ENCODE measurements around the gene INSR. TPM values are rescaled to one million over a fixed set of nuclear protein-coding genes. Genes with fewer than 3 reads are reported as not detected.

The INSR gene
- total RNA-seq, 1 experiment from 2014 or later: 35.9 TPM

DNA sequence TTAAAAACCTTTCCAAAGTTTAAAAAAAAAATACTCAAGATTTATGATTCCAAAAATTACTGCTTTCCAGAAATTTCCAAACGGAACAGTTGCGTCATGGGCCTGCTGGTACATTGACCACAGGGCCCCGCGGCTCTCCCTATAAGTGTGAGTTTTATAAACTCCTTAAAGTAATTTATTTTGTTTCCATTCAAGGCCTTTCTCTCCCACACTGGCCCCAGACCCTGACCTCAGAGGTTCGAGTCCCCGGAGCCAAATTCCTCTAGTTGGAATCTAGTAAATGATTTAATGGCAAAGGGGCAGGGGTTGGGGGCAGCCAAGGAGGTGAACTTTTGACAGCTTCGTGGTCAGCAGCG lies 97.5 kb downstream of the INSR start:
- CTCF ChIA-PET: interaction anchor here (0.6 to 1.0 kb wide), 4 partner anchors 9 to 97 kb away, joined by 3 to 7 read pairs (median 4); partner anchors contain the start of gene INSR
- Mint-ChIP-seq H3K27me3 (ENCODE audit: low read depth) (no peaks in the 10 kb centered on the region), H3K36me3 (no peaks in the 10 kb centered on the region), H3K4me1 (peaks cover 16% of the 10 kb centered on the region), H3K9me3 (no peaks in the 10 kb centered on the region), H3K27ac (peak overlapping the region; percentile 95; the same call in 1 of the 2 replicates), H3K4me3 (peak overlapping the region; percentile 72)
- no peak for TF ChIP-seq NFYB (CRISPR knock-in tag; conservative IDR thresholded peaks at IDR 0.05; ENCODE audit: low read depth)
- no peak for TF ChIP-seq GTF2I (CRISPR knock-in tag; conservative IDR thresholded peaks at IDR 0.05)
- TF ChIP-seq TEAD1 (CRISPR knock-in tag; IDR thresholded peaks at IDR 0.05): no peak
- TF ChIP-seq TEAD4 (CRISPR knock-in tag; IDR thresholded peaks at IDR 0.05): no peak
- no peak for TF ChIP-seq ZNF219 (CRISPR knock-in tag; IDR thresholded peaks at IDR 0.05; ENCODE audit: borderline replicate concordance)
- no peak for TF ChIP-seq SMAD4 (CRISPR knock-in tag; IDR thresholded peaks at IDR 0.05)
- TF ChIP-seq, protein P1, sequence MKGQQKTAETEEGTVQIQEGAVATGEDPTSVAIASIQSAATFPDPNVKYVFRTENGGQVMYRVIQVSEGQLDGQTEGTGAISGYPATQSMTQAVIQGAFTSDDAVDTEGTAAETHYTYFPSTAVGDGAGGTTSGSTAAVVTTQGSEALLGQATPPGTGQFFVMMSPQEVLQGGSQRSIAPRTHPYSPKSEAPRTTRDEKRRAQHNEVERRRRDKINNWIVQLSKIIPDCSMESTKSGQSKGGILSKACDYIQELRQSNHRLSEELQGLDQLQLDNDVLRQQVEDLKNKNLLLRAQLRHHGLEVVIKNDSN (CRISPR knock-in tag; IDR thresholded peaks at IDR 0.05): no peak
- TF ChIP-seq MYBL2 (CRISPR knock-in tag; IDR thresholded peaks at IDR 0.05): no peak
- no peak for TF ChIP-seq FOXK1 (CRISPR knock-in tag; IDR thresholded peaks at IDR 0.05)
- no peak for TF ChIP-seq TP53 (CRISPR knock-in tag; IDR thresholded peaks at IDR 0.05)
- no peak for TF ChIP-seq MXD4 (CRISPR knock-in tag; IDR thresholded peaks at IDR 0.05; ENCODE audit: borderline replicate concordance)
- no peak for TF ChIP-seq ZNF121 (CRISPR knock-in tag; IDR thresholded peaks at IDR 0.05)
- TF ChIP-seq, protein P2, sequence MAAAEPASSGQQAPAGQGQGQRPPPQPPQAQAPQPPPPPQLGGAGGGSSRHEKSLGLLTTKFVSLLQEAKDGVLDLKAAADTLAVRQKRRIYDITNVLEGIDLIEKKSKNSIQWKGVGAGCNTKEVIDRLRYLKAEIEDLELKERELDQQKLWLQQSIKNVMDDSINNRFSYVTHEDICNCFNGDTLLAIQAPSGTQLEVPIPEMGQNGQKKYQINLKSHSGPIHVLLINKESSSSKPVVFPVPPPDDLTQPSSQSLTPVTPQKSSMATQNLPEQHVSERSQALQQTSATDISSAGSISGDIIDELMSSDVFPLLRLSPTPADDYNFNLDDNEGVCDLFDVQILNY (CRISPR knock-in tag; IDR thresholded peaks at IDR 0.05): no peak
- no peak for ATAC-seq
- DNase-seq (ENCODE audit: low spot score): no peak
- POLR2A ChIA-PET: interaction anchor here (2.2 kb wide), 1 partner anchor 97 kb away, joined by 7 read pairs; the partner anchor contains the start of gene INSR

DNA sequence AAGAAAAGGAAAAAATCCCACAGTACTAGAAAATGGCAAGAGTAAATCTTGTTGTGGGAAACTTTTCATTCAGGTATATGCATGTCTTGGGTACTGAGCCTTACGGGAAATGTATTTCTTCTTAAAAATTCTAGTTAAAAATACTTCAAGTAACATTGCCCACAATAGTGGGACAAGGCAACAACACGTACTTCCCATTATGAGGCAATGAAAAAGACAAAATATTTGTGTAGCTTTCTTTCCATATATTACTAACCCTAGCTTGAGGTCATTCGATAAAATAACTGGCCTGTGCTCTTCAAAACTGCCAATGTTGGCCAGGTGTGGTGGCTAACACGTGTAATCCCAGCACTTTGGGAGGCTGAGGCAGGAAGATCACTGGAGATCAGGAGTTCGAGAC lies 99.2 kb downstream of the INSR start:
- H3K36me3 Mint-ChIP-seq: no peaks in the 10 kb centered on the region
- DNase-seq (ENCODE audit: low spot score) (no peak), ATAC-seq (no peak)
- TF ChIP-seq TP53 (CRISPR knock-in tag; IDR thresholded peaks at IDR 0.05) (no peak), CREM (CRISPR knock-in tag; IDR thresholded peaks at IDR 0.05) (no peak)
- TF ChIP-seq, protein P3, sequence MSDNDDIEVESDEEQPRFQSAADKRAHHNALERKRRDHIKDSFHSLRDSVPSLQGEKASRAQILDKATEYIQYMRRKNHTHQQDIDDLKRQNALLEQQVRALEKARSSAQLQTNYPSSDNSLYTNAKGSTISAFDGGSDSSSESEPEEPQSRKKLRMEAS (CRISPR knock-in tag; IDR thresholded peaks at IDR 0.05): no peak
- POLR2A ChIA-PET: no interaction called here
- CTCF ChIA-PET: interaction anchor here (0.7 kb wide), 1 partner anchor 30 kb away, joined by 3 read pairs; no protein-coding TSS in a partner anchor
- H3K9me3 Mint-ChIP-seq: no peaks in the 10 kb centered on the region
- H3K27ac Mint-ChIP-seq: no peak overlapping the region
- H3K4me1 Mint-ChIP-seq: peaks cover 14% of the 10 kb centered on the region
- no peak overlapping the region for H3K4me3 Mint-ChIP-seq
- H3K27me3 Mint-ChIP-seq (ENCODE audit: low read depth): no peaks in the 10 kb centered on the region

DNA sequence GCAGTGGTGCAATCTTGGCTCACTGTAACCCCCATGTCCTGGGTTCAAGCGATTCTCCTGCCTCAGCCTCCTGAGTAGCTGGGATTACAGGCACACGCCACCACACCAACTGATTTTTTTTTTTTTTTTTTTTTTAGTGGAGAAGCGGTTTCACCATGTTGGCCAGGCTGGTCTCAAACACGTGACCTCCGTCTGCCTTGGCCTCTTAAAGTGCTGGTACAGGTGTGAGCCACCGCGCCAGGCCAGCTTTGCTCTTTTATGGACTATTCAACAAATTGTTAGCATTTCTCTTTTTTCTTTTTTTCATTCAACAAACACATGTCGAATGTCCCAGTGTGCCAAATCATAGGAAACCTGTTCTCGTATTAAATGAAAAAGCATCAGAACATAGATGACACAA lies 99.6 kb downstream of the INSR start:
- Mint-ChIP-seq H3K4me1 (peaks cover 10% of the 10 kb centered on the region), H3K27me3 (ENCODE audit: low read depth) (no peaks in the 10 kb centered on the region), H3K27ac (no peak overlapping the region), H3K9me3 (no peaks in the 10 kb centered on the region), H3K36me3 (no peaks in the 10 kb centered on the region), H3K4me3 (no peak overlapping the region)
- ATAC-seq (no peak), DNase-seq (ENCODE audit: low spot score) (no peak)
- ChIA-PET POLR2A (no interaction called here), CTCF (interaction anchor here (0.6 to 0.7 kb wide), 3 partner anchors 30 to 662 kb away, joined by 3 to 4 read pairs (median 3); partner anchors contain the start of gene INSR)
- no peak for TF ChIP-seq ZNF121 (CRISPR knock-in tag; IDR thresholded peaks at IDR 0.05)
- TF ChIP-seq, protein P4, sequence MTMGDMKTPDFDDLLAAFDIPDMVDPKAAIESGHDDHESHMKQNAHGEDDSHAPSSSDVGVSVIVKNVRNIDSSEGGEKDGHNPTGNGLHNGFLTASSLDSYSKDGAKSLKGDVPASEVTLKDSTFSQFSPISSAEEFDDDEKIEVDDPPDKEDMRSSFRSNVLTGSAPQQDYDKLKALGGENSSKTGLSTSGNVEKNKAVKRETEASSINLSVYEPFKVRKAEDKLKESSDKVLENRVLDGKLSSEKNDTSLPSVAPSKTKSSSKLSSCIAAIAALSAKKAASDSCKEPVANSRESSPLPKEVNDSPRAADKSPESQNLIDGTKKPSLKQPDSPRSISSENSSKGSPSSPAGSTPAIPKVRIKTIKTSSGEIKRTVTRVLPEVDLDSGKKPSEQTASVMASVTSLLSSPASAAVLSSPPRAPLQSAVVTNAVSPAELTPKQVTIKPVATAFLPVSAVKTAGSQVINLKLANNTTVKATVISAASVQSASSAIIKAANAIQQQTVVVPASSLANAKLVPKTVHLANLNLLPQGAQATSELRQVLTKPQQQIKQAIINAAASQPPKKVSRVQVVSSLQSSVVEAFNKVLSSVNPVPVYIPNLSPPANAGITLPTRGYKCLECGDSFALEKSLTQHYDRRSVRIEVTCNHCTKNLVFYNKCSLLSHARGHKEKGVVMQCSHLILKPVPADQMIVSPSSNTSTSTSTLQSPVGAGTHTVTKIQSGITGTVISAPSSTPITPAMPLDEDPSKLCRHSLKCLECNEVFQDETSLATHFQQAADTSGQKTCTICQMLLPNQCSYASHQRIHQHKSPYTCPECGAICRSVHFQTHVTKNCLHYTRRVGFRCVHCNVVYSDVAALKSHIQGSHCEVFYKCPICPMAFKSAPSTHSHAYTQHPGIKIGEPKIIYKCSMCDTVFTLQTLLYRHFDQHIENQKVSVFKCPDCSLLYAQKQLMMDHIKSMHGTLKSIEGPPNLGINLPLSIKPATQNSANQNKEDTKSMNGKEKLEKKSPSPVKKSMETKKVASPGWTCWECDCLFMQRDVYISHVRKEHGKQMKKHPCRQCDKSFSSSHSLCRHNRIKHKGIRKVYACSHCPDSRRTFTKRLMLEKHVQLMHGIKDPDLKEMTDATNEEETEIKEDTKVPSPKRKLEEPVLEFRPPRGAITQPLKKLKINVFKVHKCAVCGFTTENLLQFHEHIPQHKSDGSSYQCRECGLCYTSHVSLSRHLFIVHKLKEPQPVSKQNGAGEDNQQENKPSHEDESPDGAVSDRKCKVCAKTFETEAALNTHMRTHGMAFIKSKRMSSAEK (CRISPR knock-in tag; IDR thresholded peaks at IDR 0.05; ENCODE audit: borderline replicate concordance): no peak
- TF ChIP-seq, protein P5, sequence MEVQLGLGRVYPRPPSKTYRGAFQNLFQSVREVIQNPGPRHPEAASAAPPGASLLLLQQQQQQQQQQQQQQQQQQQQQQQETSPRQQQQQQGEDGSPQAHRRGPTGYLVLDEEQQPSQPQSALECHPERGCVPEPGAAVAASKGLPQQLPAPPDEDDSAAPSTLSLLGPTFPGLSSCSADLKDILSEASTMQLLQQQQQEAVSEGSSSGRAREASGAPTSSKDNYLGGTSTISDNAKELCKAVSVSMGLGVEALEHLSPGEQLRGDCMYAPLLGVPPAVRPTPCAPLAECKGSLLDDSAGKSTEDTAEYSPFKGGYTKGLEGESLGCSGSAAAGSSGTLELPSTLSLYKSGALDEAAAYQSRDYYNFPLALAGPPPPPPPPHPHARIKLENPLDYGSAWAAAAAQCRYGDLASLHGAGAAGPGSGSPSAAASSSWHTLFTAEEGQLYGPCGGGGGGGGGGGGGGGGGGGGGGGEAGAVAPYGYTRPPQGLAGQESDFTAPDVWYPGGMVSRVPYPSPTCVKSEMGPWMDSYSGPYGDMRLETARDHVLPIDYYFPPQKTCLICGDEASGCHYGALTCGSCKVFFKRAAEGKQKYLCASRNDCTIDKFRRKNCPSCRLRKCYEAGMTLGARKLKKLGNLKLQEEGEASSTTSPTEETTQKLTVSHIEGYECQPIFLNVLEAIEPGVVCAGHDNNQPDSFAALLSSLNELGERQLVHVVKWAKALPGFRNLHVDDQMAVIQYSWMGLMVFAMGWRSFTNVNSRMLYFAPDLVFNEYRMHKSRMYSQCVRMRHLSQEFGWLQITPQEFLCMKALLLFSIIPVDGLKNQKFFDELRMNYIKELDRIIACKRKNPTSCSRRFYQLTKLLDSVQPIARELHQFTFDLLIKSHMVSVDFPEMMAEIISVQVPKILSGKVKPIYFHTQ (CRISPR knock-in tag; IDR thresholded peaks at IDR 0.05): no peak
- TF ChIP-seq NR2C2 (CRISPR knock-in tag; IDR thresholded peaks at IDR 0.05): no peak
- TF ChIP-seq EMX1 (CRISPR knock-in tag; IDR thresholded peaks at IDR 0.05): no peak
- TF ChIP-seq, protein P6, sequence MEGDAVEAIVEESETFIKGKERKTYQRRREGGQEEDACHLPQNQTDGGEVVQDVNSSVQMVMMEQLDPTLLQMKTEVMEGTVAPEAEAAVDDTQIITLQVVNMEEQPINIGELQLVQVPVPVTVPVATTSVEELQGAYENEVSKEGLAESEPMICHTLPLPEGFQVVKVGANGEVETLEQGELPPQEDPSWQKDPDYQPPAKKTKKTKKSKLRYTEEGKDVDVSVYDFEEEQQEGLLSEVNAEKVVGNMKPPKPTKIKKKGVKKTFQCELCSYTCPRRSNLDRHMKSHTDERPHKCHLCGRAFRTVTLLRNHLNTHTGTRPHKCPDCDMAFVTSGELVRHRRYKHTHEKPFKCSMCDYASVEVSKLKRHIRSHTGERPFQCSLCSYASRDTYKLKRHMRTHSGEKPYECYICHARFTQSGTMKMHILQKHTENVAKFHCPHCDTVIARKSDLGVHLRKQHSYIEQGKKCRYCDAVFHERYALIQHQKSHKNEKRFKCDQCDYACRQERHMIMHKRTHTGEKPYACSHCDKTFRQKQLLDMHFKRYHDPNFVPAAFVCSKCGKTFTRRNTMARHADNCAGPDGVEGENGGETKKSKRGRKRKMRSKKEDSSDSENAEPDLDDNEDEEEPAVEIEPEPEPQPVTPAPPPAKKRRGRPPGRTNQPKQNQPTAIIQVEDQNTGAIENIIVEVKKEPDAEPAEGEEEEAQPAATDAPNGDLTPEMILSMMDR (IDR thresholded peaks at IDR 0.05): no peak
- TF ChIP-seq NR1H2 (CRISPR knock-in tag; IDR thresholded peaks at IDR 0.05): no peak
- TF ChIP-seq, protein P7, sequence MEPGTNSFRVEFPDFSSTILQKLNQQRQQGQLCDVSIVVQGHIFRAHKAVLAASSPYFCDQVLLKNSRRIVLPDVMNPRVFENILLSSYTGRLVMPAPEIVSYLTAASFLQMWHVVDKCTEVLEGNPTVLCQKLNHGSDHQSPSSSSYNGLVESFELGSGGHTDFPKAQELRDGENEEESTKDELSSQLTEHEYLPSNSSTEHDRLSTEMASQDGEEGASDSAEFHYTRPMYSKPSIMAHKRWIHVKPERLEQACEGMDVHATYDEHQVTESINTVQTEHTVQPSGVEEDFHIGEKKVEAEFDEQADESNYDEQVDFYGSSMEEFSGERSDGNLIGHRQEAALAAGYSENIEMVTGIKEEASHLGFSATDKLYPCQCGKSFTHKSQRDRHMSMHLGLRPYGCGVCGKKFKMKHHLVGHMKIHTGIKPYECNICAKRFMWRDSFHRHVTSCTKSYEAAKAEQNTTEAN (CRISPR knock-in tag; IDR thresholded peaks at IDR 0.05): no peak
- no peak for TF ChIP-seq TEAD1 (CRISPR knock-in tag; IDR thresholded peaks at IDR 0.05)

Measured in WTC11 (cell line).